Measurements from ENCODE around the gene BGLAP.
"Not testable (repeated sequence)": the region's sequence is repeated elsewhere in the genome, so short reads cannot be mapped to it uniquely, and the experiment has no call there.

BGLAP gene

DNA sequence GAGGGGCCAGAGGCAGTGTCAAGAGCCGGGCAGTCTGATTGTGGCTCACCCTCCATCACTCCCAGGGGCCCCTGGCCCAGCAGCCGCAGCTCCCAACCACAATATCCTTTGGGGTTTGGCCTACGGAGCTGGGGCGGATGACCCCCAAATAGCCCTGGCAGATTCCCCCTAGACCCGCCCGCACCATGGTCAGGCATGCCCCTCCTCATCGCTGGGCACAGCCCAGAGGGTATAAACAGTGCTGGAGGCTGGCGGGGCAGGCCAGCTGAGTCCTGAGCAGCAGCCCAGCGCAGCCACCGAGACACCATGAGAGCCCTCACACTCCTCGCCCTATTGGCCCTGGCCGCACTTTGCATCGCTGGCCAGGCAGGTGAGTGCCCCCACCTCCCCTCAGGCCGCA, at the start of gene BGLAP:
BGLAP (plus strand) TSS at position 259 of the 400 bp plus-strand sequence; CDS start at position 307, 48 bp downstream.
- no peak for DNase-seq

DNA sequence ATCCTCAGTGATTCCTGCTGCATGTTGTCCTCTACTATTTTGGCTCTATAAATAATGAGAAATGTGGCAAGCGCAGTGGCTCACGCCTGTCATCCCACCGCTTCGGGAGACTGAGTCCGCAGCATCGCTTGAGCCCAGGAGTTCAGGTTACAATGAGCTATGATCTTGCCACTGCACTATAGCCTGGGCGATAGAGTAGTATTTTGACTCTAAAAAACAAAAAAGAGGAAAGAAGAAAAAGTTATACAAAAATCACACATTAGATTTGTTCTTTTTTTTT, 48.8 kb upstream of the BGLAP start:
- no peak for DNase-seq

DNA sequence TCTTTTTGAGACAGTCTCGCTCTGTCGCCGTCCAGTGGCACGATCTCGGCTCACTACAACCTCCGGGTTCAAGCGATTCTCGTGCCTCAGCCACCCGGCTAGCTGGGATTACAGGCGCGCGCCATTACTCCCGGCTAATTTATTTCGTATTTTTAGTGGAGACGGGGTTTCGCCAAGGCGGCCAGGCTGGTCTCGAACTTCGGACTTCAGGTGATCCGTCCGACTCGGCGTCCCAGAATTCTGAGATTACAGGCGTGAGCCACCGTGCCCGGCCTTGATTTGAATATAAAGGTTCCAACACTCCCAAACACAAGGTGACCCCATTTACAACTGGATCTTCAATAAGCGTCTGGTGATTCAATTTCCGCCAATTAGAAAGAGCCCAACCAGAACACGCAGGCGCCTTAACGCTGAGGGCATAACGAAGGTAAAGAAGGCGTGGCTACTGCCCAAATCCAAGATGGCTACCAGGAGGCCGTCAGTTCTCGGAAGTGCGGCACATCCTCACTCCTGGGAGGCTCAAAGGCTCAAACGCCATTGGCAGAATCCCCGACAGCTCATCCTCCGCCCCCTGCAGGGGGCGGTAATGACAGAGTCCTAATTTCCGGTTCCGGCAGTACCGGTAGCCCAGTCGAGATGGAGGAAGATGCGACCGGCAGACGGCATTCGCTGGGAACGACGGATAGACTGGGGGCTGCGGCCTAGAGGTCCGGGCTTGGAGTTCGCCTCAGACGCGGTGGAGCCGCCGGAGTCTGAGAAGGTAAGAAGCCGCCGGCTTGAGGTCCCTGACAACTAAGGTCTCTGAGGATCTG, 48.3 kb upstream of the BGLAP start, which contains the start of gene SLC25A44:
SLC25A44 (plus strand) TSS at position 617 of the 812 bp plus-strand sequence. CDS start 5,744 bp downstream, outside the sequence.
- peak; percentile 95 for DNase-seq

GRCh38 chr1:156194300-156194652, 47.7 kb upstream of the BGLAP start:
- no peak for DNase-seq

- DNase-seq: no peak
These were observed 46.1 kb upstream of the BGLAP start for GRCh38 chr1:156195853-156196252.

DNA sequence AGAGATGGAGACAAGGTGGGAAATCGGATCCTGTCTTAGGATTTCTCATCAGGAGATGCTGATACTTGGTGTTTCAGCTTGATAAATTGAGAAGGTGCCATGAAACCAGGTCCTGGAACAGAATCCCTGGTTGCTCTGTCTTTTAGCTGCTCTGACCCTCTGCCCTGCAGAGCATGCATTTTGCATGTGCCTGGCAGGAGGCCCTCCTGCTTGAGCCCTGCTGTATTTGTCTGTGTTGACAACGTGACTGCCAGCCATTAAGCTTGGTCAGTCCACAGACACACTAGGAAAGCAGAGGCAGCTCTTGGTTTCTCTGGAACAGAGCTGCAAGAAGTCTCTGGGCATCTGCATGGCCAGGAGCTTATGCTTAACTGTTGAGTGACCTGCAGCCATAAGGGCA, 45.5 kb upstream of the BGLAP start:
- no peak for DNase-seq

GRCh38 chr1:156198831-156199349, 43.1 kb upstream of the BGLAP start:
- DNase-seq: no peak

- no peak for DNase-seq
These were observed 41.9 kb upstream of the BGLAP start for GRCh38 chr1:156200044-156200443.

DNA sequence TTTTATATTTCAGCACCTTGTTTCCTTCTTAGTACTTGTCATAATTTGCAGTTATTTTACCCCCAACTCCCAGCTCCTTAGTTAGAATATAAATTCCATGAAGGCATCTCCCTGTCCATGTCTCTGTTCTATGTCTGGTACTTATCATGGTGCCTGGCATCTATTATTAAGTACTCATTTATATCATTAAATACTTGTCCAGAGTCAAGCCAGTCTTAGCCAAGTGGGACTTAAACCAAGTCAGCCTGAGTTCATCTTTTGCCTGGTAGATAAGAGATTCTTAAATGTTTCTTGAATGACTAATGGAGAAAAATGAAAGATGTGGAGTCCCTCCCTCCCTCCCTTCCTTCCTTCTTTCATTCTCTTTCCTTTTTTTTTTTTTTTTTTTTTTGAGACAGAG, 38.7 kb upstream of the BGLAP start:
- no peak for DNase-seq

GRCh38 chr1:156204686-156205085, 37.3 kb upstream of the BGLAP start:
- DNase-seq: no peak

- DNase-seq: no peak
These were observed 30.7 kb upstream of the BGLAP start for GRCh38 chr1:156211243-156211642.

DNA sequence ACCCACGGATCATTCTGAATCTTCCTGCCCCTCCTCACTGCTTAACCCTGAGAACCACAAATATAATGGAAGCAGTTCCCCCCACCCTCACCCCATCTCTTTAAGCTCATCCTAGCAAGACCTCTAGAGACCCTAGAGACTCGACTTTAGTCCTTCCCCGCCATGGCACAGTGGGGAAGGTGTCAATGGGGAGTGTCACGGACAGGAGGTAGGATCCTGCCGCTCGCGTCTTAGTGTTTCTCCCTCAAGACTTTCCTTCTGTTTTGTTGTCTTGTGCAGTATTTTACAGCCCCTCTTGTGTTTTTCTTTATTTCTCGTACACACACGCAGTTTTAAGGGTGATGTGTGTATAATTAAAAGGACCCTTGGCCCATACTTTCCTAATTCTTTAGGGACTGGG, 29.9 kb upstream of the BGLAP start:
- DNase-seq: no peak

DNA sequence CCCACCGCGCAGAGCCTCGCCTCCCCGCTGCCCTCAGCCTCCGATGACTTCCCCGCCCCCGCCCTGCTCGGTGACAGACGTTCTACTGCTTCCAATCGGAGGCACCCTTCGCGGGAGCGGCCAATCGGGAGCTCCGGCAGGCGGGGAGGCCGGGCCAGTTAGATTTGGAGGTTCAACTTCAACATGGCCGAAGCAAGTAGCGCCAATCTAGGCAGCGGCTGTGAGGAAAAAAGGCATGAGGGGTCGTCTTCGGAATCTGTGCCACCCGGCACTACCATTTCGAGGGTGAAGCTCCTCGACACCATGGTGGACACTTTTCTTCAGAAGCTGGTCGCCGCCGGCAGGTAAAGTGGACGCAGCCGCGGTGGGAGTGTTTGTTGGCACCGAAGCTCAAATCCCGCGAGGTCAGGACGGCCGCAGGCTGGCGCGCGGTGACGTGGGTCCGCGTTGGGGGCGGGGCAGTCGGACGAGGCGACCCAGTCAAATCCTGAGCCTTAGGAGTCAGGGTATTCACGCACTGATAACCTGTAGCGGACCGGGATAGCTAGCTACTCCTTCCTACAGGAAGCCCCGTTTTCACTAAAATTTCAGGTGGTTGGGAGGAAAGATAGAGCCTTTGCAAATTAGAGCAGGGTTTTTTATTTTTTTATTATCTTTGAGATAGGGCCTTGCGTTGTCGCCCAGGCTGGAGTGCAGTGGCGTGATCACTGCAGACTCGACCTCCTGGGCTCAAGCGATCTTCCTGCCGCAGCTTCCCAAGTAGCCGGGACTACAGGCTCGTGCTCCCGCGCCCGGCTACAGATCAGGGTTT, 28.9 kb upstream of the BGLAP start, which contains the start of gene PMF1:
PMF1 (plus strand) TSS at position 175 of the 811 bp plus-strand sequence; CDS start at position 184, 9 bp downstream.
- peak; percentile 89 for DNase-seq

DNA sequence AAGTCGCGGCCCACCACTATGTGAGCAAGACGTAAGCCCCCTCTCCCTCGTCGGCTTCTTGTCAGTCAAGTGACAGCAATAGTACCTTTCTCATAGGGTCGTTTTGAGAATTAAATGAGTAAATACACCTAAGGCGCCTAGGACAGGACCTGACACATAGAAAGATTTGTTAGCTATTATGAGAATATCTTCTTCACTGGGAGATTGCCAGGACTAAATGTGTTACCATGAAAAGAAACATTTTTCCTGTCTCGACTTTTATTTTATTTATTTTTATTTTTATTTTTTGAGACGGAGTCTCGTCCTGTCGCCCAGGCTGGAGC, 28.4 kb upstream of the BGLAP start:
- DNase-seq: no peak

GRCh38 chr1:156214024-156214748, 27.8 kb upstream of the BGLAP start:
- no peak for DNase-seq

DNA sequence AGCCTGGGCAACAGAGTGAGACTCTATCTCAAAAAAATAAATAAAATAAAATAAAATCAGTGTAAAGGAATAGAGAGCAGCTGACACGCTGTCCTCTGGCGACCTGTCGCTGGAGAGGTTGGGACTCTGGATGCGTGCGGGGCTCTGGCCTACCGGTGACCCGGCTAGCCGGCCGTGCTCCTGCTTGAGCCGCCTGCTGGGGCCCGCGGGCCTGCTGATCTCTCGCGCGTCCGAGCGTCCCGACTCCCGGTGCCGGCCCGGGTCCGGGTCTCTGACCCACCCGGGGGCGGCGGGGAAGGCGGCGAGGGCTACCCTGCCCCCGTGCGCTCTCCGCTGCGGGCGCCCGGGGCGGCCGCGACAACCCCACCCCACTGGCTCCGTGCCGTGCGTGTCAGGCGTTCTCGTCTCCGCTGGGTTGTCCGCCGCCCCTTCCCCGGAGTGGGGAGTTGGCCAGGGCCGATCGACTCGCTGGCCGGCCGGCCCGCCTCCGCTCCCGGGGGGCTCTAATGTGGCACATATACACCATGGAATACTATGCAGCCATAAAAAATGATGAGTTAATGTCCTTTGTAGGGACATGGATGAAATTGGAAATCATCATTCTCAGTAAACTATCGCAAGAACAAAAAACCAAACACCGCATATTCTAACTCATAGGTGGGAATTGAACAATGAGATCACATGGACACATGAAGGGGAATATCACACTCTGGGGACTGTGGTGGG, 25.5 kb upstream of the BGLAP start:
- not testable (repeated sequence) for DNase-seq

- no peak for DNase-seq
These were observed 24.1 kb upstream of the BGLAP start for GRCh38 chr1:156217871-156218270.

DNA sequence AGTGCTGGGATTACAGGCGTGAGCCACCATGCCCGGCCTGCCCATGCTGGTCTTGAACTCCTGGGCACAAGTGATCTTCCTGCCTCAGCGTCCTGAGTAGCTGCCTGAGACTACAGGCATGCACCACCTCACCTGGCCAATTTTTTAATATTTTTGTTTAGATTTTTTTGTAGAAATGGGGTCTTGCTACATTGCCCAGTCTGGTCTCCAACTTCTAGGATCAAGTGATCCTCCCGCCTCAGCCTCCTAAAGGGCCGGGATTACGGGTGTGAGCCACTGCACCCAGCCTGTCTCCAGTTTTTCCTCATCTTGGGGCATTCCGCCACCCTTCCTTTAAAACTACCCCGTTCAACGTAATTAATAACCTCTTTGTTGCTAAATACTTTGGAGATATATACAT, 21.8 kb upstream of the BGLAP start:
- DNase-seq: no peak

DNA sequence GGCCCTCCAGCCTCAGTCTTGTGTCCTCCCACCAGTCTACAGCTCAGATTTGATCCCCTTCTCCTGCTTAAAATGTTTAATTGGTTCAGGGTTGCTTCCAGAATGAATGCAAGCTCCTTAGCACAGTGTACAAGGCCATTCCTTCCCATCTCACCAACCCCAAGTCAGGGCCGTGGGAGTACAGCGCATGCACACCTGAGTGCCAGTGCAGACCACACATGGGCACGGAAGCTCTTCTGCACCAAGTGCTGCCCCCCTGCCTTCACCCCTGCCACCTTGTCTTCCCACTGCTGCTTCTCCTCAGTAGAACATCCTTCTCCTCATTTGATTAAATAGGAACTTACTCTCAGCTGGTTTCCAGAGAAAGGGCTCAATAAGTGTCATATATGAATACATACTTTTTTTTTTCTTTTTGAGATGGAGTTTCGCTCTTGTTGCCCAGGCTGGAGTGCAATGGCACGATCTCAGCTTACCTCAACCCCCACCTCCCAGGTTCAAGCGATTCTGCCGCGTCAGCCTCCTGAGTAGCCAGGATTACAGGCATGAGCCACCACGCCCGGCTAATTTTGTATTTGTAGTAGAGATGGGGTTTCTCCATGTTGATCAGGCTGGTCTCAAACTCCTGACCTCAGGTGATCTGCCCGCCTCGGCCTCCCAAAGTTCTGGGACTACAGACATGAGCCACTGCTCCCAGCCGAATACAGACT, 19.8 kb upstream of the BGLAP start:
- DNase-seq: no peak

DNA sequence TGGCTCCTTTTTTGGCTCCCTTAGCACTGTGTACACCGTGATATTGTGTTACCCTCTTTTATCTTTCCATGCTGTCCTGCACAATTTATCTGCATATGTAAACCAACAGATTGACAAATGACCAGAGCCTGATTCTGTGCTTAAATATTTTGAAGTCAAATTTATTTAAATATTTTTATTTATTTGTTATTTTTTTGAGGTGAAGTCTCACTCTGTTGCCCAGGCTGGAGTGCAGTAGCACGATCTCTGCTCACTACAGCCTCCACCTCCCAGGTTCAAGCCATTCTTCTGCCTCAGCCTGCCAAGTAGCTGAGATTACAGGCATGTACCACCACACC, 16.3 kb upstream of the BGLAP start:
- no peak for DNase-seq

- DNase-seq: no peak
These were observed 15.9 kb upstream of the BGLAP start for GRCh38 chr1:156226116-156226538.

- DNase-seq: no peak
These were observed 15.2 kb upstream of the BGLAP start for GRCh38 chr1:156226782-156227181.

Data from GOT3 (cell line).